HepG2 (cell line): ENCODE data around the gene OBP2B. TPM values are rescaled to one million over a fixed set of nuclear protein-coding genes. Genes with fewer than 3 reads are reported as not detected.

ENCODE experiments used
- ETV5 ChIP-seq: IDR thresholded peaks from 2 replicates; pipeline ENCODE4 v1.6.1; 2018; ENCODE audit warnings: missing biosample characterization, missing genetic modification reagents, inconsistent platforms, borderline replicate concordance
- FOXO1 ChIP-seq: sonication (generic); formaldehyde crosslinking; IDR thresholded peaks from 2 replicates; pipeline ENCODE4 v1.4.0; 2020; ENCODE audit warnings: missing genetic modification reagents
- HMG20A ChIP-seq: IDR thresholded peaks from 2 replicates; pipeline ENCODE4 v1.6.1; 2016; ENCODE audit warnings: borderline replicate concordance
- KDM2A ChIP-seq: sonication (generic); formaldehyde crosslinking; IDR thresholded peaks from 2 replicates; pipeline ENCODE4 v1.4.0; 2020; ENCODE audit warnings: low read depth, missing genetic modification reagents, borderline replicate concordance
- MTF1 ChIP-seq: sonication (generic); formaldehyde crosslinking; IDR thresholded peaks from 2 replicates; pipeline ENCODE4 v1.5.0; 2020; ENCODE audit warnings: missing genetic modification reagents
- NBN ChIP-seq: fragments of 450-650 bp; conservative IDR thresholded peaks from 2 replicates; pipeline ENCODE4 v1.6.1; 2017
- SAP130 ChIP-seq: IDR thresholded peaks from 2 replicates; pipeline ENCODE4 v1.6.1; 2016; ENCODE audit warnings: low read depth
- SIX1 ChIP-seq: sonication (generic); formaldehyde crosslinking; IDR thresholded peaks from 2 replicates; pipeline ENCODE4 v1.4.0; 2020; ENCODE audit warnings: missing genetic modification reagents, borderline replicate concordance
- ZNF17 ChIP-seq: sonication (generic); formaldehyde crosslinking; IDR thresholded peaks from 2 replicates; pipeline ENCODE4 v1.5.0; 2020; ENCODE audit warnings: mild to moderate bottlenecking, missing genetic modification reagents
- ZNF713 ChIP-seq: sonication (generic); formaldehyde crosslinking; IDR thresholded peaks from 2 replicates; pipeline ENCODE4 v1.4.0; 2020; ENCODE audit warnings: mild to moderate bottlenecking, missing genetic modification reagents
- ZNF772 ChIP-seq: sonication (generic); formaldehyde crosslinking; IDR thresholded peaks from 2 replicates; pipeline ENCODE4 v1.5.0; 2020; ENCODE audit warnings: mild to moderate bottlenecking, missing genetic modification reagents
- polyA plus RNA-seq, 8 experiments: library from polyadenylated mRNA; depleted of rRNA in 3 of 8; stranded (reverse) in 7 of 8; unstranded in 1 of 8; fragments of >200 nt; fragmentation: Illumina TruSeq in 4 of 8; extraction: Trizol in 4 of 8; gene quantifications; 2 replicates each; pipeline versions ENCODE4 v1.2.1 to v1.2.3, GENCODE V29; 2011 to 2016; ENCODE audit warnings: low read depth in 4 of 8, missing spikeins in 1 of 8, mixed read lengths in 1 of 8; ENCODE audit not compliant: insufficient read depth in 1 of 8
- total RNA-seq, 5 experiments: library from RNA; depleted of rRNA; stranded (reverse); fragments of >200 nt; fragmentation: Illumina TruSeq; extraction: Trizol; gene quantifications; 2 replicates each; pipeline ENCODE4 v1.2.3, GENCODE V29; 2016; ENCODE audit warnings: low read depth in 1 of 5
- TF ChIP-seq, protein P1 (sequence below): sonication (generic); formaldehyde crosslinking; IDR thresholded peaks from 2 replicates; pipeline ENCODE4 v1.4.0; 2020; ENCODE audit warnings: mild to moderate bottlenecking, missing genetic modification reagents
- TF ChIP-seq, protein P2 (sequence below): sonication (generic); formaldehyde crosslinking; IDR thresholded peaks from 2 replicates; pipeline ENCODE4 v1.4.0; 2020; ENCODE audit warnings: mild to moderate bottlenecking, missing genetic modification reagents

The OBP2B gene
- total and polyA plus RNA-seq, 2 of the 13 experiments (the other 11 are each of a cell fraction or from before 2014, with no cell fraction given), result not detected

DNA sequence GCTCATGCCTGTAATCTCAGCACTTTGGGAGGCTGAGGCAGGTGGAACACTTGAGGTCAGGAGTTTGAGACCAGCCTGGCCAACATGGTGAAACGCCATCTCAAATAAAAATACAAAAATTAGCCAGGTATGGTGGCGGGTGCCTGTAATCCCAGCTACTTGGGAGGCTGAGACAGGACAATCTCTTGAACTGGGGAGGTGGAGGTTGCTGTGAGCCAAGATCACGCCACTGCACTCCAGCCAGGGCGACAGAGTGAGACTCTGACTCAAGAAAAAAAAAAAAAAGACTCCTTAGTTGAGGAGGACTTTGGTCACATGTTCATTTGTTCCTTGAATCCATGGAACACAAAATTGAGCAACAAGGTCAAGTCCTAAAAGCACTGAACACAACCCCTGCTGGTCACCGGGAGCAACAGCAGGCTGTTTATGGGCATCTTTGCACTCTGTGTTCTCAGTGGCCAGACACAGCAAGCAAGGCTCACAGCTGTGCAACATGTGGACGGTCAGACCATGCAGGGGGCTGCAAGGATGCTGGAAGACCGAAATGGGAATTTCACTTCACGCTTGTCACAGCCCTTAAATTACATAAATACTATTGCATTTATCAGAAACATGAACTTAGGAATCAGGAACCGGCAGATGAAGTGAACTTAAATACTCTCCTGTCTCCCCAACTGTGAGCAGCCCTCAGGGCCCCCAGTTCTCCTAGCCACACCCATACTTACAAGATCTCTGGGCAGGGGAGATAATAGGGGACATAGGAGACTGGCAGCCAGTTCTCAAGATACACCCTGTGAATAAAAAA lies 48.1 kb downstream of the OBP2B start (continued):
- TF ChIP-seq, protein P1, sequence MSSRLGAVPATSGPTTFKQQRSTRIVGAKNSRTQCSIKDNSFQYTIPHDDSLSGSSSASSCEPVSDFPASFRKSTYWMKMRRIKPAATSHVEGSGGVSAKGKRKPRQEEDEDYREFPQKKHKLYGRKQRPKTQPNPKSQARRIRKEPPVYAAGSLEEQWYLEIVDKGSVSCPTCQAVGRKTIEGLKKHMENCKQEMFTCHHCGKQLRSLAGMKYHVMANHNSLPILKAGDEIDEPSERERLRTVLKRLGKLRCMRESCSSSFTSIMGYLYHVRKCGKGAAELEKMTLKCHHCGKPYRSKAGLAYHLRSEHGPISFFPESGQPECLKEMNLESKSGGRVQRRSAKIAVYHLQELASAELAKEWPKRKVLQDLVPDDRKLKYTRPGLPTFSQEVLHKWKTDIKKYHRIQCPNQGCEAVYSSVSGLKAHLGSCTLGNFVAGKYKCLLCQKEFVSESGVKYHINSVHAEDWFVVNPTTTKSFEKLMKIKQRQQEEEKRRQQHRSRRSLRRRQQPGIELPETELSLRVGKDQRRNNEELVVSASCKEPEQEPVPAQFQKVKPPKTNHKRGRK (CRISPR knock-in tag), result no peak
- TF ChIP-seq ZNF17 (CRISPR knock-in tag) (no peak), KDM2A (no peak), SAP130 (0 out of 2 replicates have a peak, but pooled peaks have one; percentile 15), NBN (no peak), ZNF772 (CRISPR knock-in tag) (no peak), HMG20A (no peak), MTF1 (CRISPR knock-in tag) (no peak), SIX1 (CRISPR knock-in tag) (no peak), ZNF713 (CRISPR knock-in tag) (no peak), ETV5 (CRISPR knock-in tag) (no peak), FOXO1 (peak; percentile 37; the same call in 1 of the 2 replicates)
- TF ChIP-seq, protein P2, sequence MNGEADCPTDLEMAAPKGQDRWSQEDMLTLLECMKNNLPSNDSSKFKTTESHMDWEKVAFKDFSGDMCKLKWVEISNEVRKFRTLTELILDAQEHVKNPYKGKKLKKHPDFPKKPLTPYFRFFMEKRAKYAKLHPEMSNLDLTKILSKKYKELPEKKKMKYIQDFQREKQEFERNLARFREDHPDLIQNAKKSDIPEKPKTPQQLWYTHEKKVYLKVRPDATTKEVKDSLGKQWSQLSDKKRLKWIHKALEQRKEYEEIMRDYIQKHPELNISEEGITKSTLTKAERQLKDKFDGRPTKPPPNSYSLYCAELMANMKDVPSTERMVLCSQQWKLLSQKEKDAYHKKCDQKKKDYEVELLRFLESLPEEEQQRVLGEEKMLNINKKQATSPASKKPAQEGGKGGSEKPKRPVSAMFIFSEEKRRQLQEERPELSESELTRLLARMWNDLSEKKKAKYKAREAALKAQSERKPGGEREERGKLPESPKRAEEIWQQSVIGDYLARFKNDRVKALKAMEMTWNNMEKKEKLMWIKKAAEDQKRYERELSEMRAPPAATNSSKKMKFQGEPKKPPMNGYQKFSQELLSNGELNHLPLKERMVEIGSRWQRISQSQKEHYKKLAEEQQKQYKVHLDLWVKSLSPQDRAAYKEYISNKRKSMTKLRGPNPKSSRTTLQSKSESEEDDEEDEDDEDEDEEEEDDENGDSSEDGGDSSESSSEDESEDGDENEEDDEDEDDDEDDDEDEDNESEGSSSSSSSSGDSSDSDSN (CRISPR knock-in tag), result 0 out of 2 replicates have a peak, but pooled peaks have one; percentile 23
